Measurements from ENCODE around the gene DDA1.
"Not testable (repeated sequence)": the region's sequence is repeated elsewhere in the genome, so short reads cannot be mapped to it uniquely, and the experiment has no call there.

DDA1 gene

GRCh38 chr19:17346109-17346671 is 36.8 kb downstream of the DDA1 start:
- peak; percentile 16 to 20 for DNase-seq (ENCODE audit: low read depth in 2 of 2)

GRCh38 chr19:17347361-17347760 is 38.0 kb downstream of the DDA1 start:
- no peak for DNase-seq (ENCODE audit: low read depth in 2 of 2)

GRCh38 chr19:17347877-17348276 is 38.5 kb downstream of the DDA1 start:
- DNase-seq (ENCODE audit: low read depth in 2 of 2), result no peak

GRCh38 chr19:17348700-17349099 is 39.3 kb downstream of the DDA1 start:
- no peak for DNase-seq (ENCODE audit: low read depth in 2 of 2)

- no peak for DNase-seq (ENCODE audit: low read depth in 2 of 2)
Measured at GRCh38 chr19:17351815-17352435, 42.6 kb downstream of the DDA1 start.

GRCh38 chr19:17352608-17353280 is 43.4 kb downstream of the DDA1 start:
- no peak for DNase-seq (ENCODE audit: low read depth in 2 of 2)

- DNase-seq (ENCODE audit: low read depth in 2 of 2), result no peak
Measured at GRCh38 chr19:17353386-17353785, 44.0 kb downstream of the DDA1 start.

GRCh38 chr19:17357078-17357666 is 47.8 kb downstream of the DDA1 start:
- DNase-seq (ENCODE audit: low read depth in 2 of 2), result no peak

- no peak for DNase-seq (ENCODE audit: low read depth in 2 of 2)
Measured at GRCh38 chr19:17357724-17358123, 48.4 kb downstream of the DDA1 start.

GRCh38 chr19:17358395-17358794 is 49.0 kb downstream of the DDA1 start:
- no peak for DNase-seq (ENCODE audit: low read depth in 2 of 2)

GRCh38 chr19:17359905-17360800 is 50.8 kb downstream of the DDA1 start:
- DNase-seq (ENCODE audit: low read depth in 2 of 2), result no peak

- not testable (repeated sequence) for DNase-seq (ENCODE audit: low read depth in 2 of 2)
Measured at GRCh38 chr19:17363852-17364605, 54.7 kb downstream of the DDA1 start.

GRCh38 chr19:17365361-17365760 is 56.0 kb downstream of the DDA1 start:
- no peak for DNase-seq (ENCODE audit: low read depth in 2 of 2)

GRCh38 chr19:17370026-17370587 is 60.7 kb downstream of the DDA1 start:
- DNase-seq (ENCODE audit: low read depth in 2 of 2), result peak; percentile 17 to 20

All from fibroblast of skin of left quadriceps (primary cell).